ENCODE results near the gene CD164L2.

- no peak for TF ChIP-seq EZH2phosphoT487 (conservative IDR thresholded peaks at IDR 0.05; ENCODE audit: low read length)
- no peak for TF ChIP-seq CTCF (IDR thresholded peaks at IDR 0.05; ENCODE audit: insufficient read depth, low read length, poor library complexity, severe bottlenecking)
Measured at GRCh38 chr1:27380766-27381733, 2.1 kb downstream of the CD164L2 start.

Measured in SU-DHL-6 (cell line).